Measurements from ENCODE around the gene USP48. TPM values are rescaled to one million over a fixed set of nuclear protein-coding genes. Genes with fewer than 3 reads are reported as not detected.
A peak's percentile ranks its signal among the peaks of the same experiment; 100 is the strongest.

The USP48 gene
- total RNA-seq, 1 experiment from 2014 or later, result 49.1 TPM

DNA sequence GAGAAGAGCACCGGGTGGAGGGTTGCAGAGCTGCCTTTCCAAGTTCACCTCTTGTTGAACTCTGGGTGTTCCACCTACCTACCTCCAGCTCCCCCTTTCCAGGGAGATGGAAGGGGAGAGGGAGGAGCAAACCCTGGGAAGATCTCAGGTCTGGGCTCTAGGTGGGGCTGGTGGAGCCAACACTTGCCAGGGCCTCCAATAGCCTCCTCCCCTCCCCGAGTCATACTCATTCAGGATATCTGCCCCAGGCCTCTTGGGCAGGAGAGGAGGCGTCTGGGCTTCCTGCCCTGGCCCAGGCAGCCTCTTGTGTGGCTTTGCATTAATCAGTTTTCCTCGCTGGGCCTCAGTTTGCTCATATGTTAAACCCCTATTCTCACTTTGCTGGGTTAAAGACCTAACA, 127.2 kb downstream of the USP48 start:
- Mint-ChIP-seq H3K4me3 (ENCODE audit: unreplicated experiment) (no peak overlapping the region), H3K27me3 (ENCODE audit: insufficient read depth, unreplicated experiment) (peaks cover 2% of the 10 kb centered on the region), H3K27ac (ENCODE audit: unreplicated experiment) (no peak overlapping the region), H3K36me3 (ENCODE audit: insufficient read depth, unreplicated experiment) (peaks cover 12% of the 10 kb centered on the region), H3K9me3 (ENCODE audit: unreplicated experiment) (no peaks in the 10 kb centered on the region), H3K4me1 (ENCODE audit: low read depth, unreplicated experiment) (peaks cover 10% of the 10 kb centered on the region)
- intact Hi-C loops (cut with micrococcal nuclease; ENCODE audit: unreplicated experiment), result loop anchor here (10.0 kb wide), 1 partner anchor 121 kb away; no protein-coding TSS in a partner anchor
- H3K9me3 ChIP-seq, result no peaks in the 10 kb centered on the region
- peaks cover 7% of the 10 kb centered on the region; the same call in 1 of the 2 replicates for H3K4me1 ChIP-seq
- no peak overlapping the region for H3K4me3 ChIP-seq (ENCODE audit: low read depth, low read length)
- no peaks in the 10 kb centered on the region for H3K27me3 ChIP-seq (replicated peaks; ENCODE audit: control insufficient read depth, insufficient read depth, low read length)
- peak in 1 of 2 experiments; percentile 33 for DNase-seq
- TF ChIP-seq, protein P1, sequence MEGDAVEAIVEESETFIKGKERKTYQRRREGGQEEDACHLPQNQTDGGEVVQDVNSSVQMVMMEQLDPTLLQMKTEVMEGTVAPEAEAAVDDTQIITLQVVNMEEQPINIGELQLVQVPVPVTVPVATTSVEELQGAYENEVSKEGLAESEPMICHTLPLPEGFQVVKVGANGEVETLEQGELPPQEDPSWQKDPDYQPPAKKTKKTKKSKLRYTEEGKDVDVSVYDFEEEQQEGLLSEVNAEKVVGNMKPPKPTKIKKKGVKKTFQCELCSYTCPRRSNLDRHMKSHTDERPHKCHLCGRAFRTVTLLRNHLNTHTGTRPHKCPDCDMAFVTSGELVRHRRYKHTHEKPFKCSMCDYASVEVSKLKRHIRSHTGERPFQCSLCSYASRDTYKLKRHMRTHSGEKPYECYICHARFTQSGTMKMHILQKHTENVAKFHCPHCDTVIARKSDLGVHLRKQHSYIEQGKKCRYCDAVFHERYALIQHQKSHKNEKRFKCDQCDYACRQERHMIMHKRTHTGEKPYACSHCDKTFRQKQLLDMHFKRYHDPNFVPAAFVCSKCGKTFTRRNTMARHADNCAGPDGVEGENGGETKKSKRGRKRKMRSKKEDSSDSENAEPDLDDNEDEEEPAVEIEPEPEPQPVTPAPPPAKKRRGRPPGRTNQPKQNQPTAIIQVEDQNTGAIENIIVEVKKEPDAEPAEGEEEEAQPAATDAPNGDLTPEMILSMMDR (IDR thresholded peaks at IDR 0.05; ENCODE audit: insufficient read depth in 1 of 2, low read depth in 1 of 2, low read length in 1 of 2, severe bottlenecking in 1 of 2, unreplicated experiment in 1 of 2), result no peak
- CTCF ChIA-PET, result no interaction called here
- no TSS peak for BruUV-seq (replicated peaks)
- POLR2A ChIA-PET, result no interaction called here
- H3K36me3 ChIP-seq (ENCODE audit: control insufficient read depth, insufficient read depth, low read length), result no peaks in the 10 kb centered on the region

DNA sequence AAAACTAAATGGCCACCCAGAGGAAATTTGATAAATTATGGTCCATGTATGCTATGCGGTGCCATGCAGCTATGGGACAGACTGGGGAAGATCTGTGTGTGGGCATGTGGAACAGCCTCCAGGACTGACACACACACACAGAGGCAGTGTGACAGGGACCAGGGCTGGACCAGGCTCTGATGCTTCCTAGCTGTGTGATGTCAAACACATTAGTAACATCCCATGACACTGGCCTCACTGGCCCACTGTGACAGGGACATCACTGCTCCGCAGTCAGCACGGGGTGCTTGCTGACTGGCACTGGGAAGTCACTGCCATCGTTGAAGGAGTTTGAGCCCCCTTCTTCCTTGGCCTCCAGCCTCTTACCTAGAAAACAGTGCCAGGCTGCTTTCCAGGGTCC, 127.7 kb downstream of the USP48 start:
- Histone ChIP-seq H3K27me3 (replicated peaks; ENCODE audit: control insufficient read depth, insufficient read depth, low read length) (no peaks in the 10 kb centered on the region), H3K4me1 (peaks cover 7% of the 10 kb centered on the region; the same call in 1 of the 2 replicates), H3K4me3 (ENCODE audit: low read depth, low read length) (no peak overlapping the region), H3K9me3 (no peaks in the 10 kb centered on the region), H3K36me3 (ENCODE audit: control insufficient read depth, insufficient read depth, low read length) (no peaks in the 10 kb centered on the region)
- TF ChIP-seq, protein P1 (IDR thresholded peaks at IDR 0.05; ENCODE audit: insufficient read depth in 1 of 2, low read depth in 1 of 2, low read length in 1 of 2, severe bottlenecking in 1 of 2, unreplicated experiment in 1 of 2), result no peak
- Mint-ChIP-seq H3K9me3 (ENCODE audit: unreplicated experiment) (no peaks in the 10 kb centered on the region), H3K4me1 (ENCODE audit: low read depth, unreplicated experiment) (peaks cover 10% of the 10 kb centered on the region), H3K36me3 (ENCODE audit: insufficient read depth, unreplicated experiment) (peaks cover 12% of the 10 kb centered on the region), H3K27me3 (ENCODE audit: insufficient read depth, unreplicated experiment) (no peaks in the 10 kb centered on the region), H3K4me3 (ENCODE audit: unreplicated experiment) (no peak overlapping the region), H3K27ac (ENCODE audit: unreplicated experiment) (no peak overlapping the region)
- ChIA-PET POLR2A (no interaction called here), CTCF (no interaction called here)
- no TSS peak for BruUV-seq (replicated peaks)
- intact Hi-C loops (cut with micrococcal nuclease; ENCODE audit: unreplicated experiment), result loop anchor here (10.0 kb wide), 1 partner anchor 120 kb away; no protein-coding TSS in a partner anchor
- DNase-seq, result no peak

DNA sequence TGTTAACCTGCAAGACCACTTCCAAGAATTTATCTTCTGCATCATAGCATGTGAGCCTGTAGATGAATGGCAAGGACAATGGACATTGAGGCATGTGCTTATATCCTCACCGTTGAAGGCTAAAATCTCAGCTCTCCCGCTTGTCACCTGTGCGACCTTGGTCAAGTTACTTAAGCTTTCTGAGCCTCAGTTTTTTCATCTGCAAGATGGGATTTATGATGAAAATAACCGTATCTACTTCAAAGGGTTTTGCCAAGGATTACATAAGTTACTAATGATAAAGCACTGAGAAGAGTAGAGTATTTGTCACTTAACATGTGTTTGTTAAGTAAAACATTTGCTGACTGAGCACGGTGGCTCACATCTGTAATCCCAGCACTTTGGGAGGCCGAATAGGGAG, 128.7 kb downstream of the USP48 start:
- Histone ChIP-seq H3K4me3 (ENCODE audit: low read depth, low read length) (no peak overlapping the region), H3K36me3 (ENCODE audit: control insufficient read depth, insufficient read depth, low read length) (no peaks in the 10 kb centered on the region), H3K27me3 (replicated peaks; ENCODE audit: control insufficient read depth, insufficient read depth, low read length) (no peaks in the 10 kb centered on the region; the same call in 1 of the 2 replicates), H3K9me3 (no peaks in the 10 kb centered on the region), H3K4me1 (peaks cover 7% of the 10 kb centered on the region; the same call in 1 of the 2 replicates)
- no TSS peak for BruUV-seq (replicated peaks)
- TF ChIP-seq, protein P1 (IDR thresholded peaks at IDR 0.05; ENCODE audit: insufficient read depth in 1 of 2, low read depth in 1 of 2, low read length in 1 of 2, severe bottlenecking in 1 of 2, unreplicated experiment in 1 of 2), result no peak
- H3K9me3 Mint-ChIP-seq (ENCODE audit: unreplicated experiment), result no peaks in the 10 kb centered on the region
- H3K27me3 Mint-ChIP-seq (ENCODE audit: insufficient read depth, unreplicated experiment), result no peaks in the 10 kb centered on the region
- intact Hi-C loops (cut with micrococcal nuclease; ENCODE audit: unreplicated experiment), result loop anchor here (10.0 kb wide), 1 partner anchor 119 kb away; no protein-coding TSS in a partner anchor
- H3K27ac Mint-ChIP-seq (ENCODE audit: unreplicated experiment), result no peak overlapping the region
- ChIA-PET CTCF (no interaction called here), POLR2A (interaction anchor here (0.6 kb wide), 1 partner anchor 151 kb away, joined by 5 read pairs; no protein-coding TSS in a partner anchor)
- peaks cover 5% of the 10 kb centered on the region for H3K36me3 Mint-ChIP-seq (ENCODE audit: insufficient read depth, unreplicated experiment)
- DNase-seq, result no peak
- H3K4me3 Mint-ChIP-seq (ENCODE audit: unreplicated experiment), result no peak overlapping the region
- H3K4me1 Mint-ChIP-seq (ENCODE audit: low read depth, unreplicated experiment), result peaks cover 10% of the 10 kb centered on the region

Measured in Caco-2 (cell line).